Endodermal cell (in vitro differentiated cells): ENCODE results near the gene IGF2BP3. TPM values are rescaled to one million over a fixed set of nuclear protein-coding genes. Genes with fewer than 3 reads are reported as not detected.
A peak's percentile ranks its signal among the peaks of the same experiment; 100 is the strongest.

ENCODE experiments used
- DNase-seq: peaks from one replicate; pipeline ENCODE4 v3.0.0-alpha.2; 2017
- H3K27ac ChIP-seq: 2 replicates; pipeline ENCODE4 v1.5.1; 2013; ENCODE audit warnings: mild to moderate bottlenecking, low read depth, low read length, moderate library complexity
- H3K27me3 ChIP-seq: 2 replicates; pipeline ENCODE4 v1.6.1; 2013; ENCODE audit warnings: mild to moderate bottlenecking, low read length, moderate library complexity; ENCODE audit not compliant: insufficient read depth, control insufficient read depth, poor library complexity, severe bottlenecking
- H3K36me3 ChIP-seq: 2 replicates; pipeline ENCODE4 v1.7.0; 2013; ENCODE audit warnings: mild to moderate bottlenecking, low read length, moderate library complexity; ENCODE audit not compliant: control insufficient read depth, insufficient read depth
- H3K4me1 ChIP-seq: one replicate; pipeline ENCODE4 v1.7.0; 2013; ENCODE audit warnings: low read length; ENCODE audit not compliant: control insufficient read depth, insufficient read depth
- H3K4me3 ChIP-seq: 2 replicates; pipeline ENCODE4 v1.5.1; 2013; ENCODE audit warnings: mild to moderate bottlenecking, low read length, moderate library complexity
- H3K9ac ChIP-seq: 2 replicates; pipeline ENCODE4 v1.6.1; 2013; ENCODE audit warnings: mild to moderate bottlenecking, low read length, moderate library complexity; ENCODE audit not compliant: poor library complexity, severe bottlenecking; ENCODE audit errors: extremely low read depth
- H3K9me3 ChIP-seq: 2 replicates; pipeline ENCODE4 v1.6.1; 2013; ENCODE audit warnings: mild to moderate bottlenecking, low read length, moderate library complexity; ENCODE audit not compliant: control insufficient read depth
- H3K27ac Mint-ChIP-seq: 2 replicates; pipeline ENCODE4 v1.8.0; 2020; ENCODE audit warnings: mixed read lengths
- H3K27me3 Mint-ChIP-seq: 2 replicates; pipeline ENCODE4 v1.8.0; 2021; ENCODE audit warnings: mild to moderate bottlenecking, mixed read lengths; ENCODE audit not compliant: insufficient read depth
- H3K36me3 Mint-ChIP-seq: 2 replicates; pipeline ENCODE4 v1.8.0; 2020; ENCODE audit warnings: low read depth, mixed read lengths
- H3K4me1 Mint-ChIP-seq: 2 replicates; pipeline ENCODE4 v1.8.0; 2020; ENCODE audit warnings: mixed read lengths
- H3K4me3 Mint-ChIP-seq: 2 replicates; pipeline ENCODE4 v1.8.0; 2020; ENCODE audit warnings: mild to moderate bottlenecking, moderate library complexity, mixed read lengths
- H3K9me3 Mint-ChIP-seq: 2 replicates; pipeline ENCODE4 v1.8.0; 2020; ENCODE audit warnings: mild to moderate bottlenecking, mixed read lengths
- WGBS, 2 experiments: methylation state at CpG; one replicate each; pipeline versions ENCODE4 v1.1.5 to v1.1.7; 2013; ENCODE audit warnings: missing lambda C conversion rate in 2 of 2, mixed read lengths in 1 of 2; ENCODE audit not compliant: insufficient coverage in 1 of 2, insufficient read length in 1 of 2; 5-methylcytosine and 5-hydroxymethylcytosine counted together
- total RNA-seq, 2 donors: library from RNA; stranded (reverse); fragmentation: NEBNext Ultra II Directional in 1 of 2; extraction: Animal tissue kit (Norgen Biotek cat#: 25700) in 1 of 2; gene quantifications; 2 replicates in 1 of 2; 3 replicates in 1 of 2; pipeline ENCODE4 v1.2.1, GENCODE V29; 2021
- TF ChIP-seq, protein P1 (sequence below): fragments of 200-600 bp; sonication (generic); conservative IDR thresholded peaks from 2 replicates; pipeline ENCODE4 v1.5.0; 2021; ENCODE audit warnings: antibody characterized with exemption, mild to moderate bottlenecking

Gene IGF2BP3
- total RNA-seq, 2 donors from 2014 or later = 114 to 123 TPM

- TF ChIP-seq, protein P1, sequence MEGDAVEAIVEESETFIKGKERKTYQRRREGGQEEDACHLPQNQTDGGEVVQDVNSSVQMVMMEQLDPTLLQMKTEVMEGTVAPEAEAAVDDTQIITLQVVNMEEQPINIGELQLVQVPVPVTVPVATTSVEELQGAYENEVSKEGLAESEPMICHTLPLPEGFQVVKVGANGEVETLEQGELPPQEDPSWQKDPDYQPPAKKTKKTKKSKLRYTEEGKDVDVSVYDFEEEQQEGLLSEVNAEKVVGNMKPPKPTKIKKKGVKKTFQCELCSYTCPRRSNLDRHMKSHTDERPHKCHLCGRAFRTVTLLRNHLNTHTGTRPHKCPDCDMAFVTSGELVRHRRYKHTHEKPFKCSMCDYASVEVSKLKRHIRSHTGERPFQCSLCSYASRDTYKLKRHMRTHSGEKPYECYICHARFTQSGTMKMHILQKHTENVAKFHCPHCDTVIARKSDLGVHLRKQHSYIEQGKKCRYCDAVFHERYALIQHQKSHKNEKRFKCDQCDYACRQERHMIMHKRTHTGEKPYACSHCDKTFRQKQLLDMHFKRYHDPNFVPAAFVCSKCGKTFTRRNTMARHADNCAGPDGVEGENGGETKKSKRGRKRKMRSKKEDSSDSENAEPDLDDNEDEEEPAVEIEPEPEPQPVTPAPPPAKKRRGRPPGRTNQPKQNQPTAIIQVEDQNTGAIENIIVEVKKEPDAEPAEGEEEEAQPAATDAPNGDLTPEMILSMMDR = no peak
- WGBS, 2 experiments = 57 to 92% methylated on average over 4 to 5 of the region's 5 CpGs
- Histone ChIP-seq H3K4me1 (peaks cover 10% of the 10 kb centered on the region), H3K4me3 (no peak overlapping the region), H3K9me3 (no peaks in the 10 kb centered on the region), H3K27me3 (no peaks in the 10 kb centered on the region), H3K9ac (no peak overlapping the region), H3K36me3 (peaks cover 28% of the 10 kb centered on the region), H3K27ac (no peak overlapping the region)
- Mint-ChIP-seq H3K27me3 (no peaks in the 10 kb centered on the region), H3K4me3 (no peak overlapping the region), H3K36me3 (peaks cover 24% of the 10 kb centered on the region), H3K9me3 (no peaks in the 10 kb centered on the region), H3K4me1 (peaks cover 34% of the 10 kb centered on the region), H3K27ac (peak overlapping the region; percentile 35)
- DNase-seq = no peak
Observed at GRCh38 chr7:23353172-23353571, 117.1 kb downstream of the IGF2BP3 start.

DNA sequence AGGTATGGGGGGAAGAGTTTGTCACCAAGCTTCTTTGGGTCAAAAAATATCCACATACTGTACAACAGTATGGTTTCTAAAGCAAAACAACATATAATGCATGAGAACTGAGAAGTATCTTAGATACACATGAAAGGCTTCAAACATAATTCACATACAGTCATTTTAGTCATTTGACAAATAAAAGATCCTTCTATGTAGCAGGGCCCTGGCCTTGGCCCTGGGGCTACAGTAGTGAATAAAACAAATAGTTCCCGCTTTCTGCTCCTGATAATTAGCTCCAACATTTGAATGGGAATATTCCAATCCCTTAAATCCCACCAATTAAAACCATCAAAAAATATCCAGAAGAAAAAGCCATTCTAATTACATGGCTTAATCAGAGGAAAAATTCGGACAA is 119.8 kb downstream of the IGF2BP3 start:
- H3K4me1 ChIP-seq = peaks cover 10% of the 10 kb centered on the region
- H3K9me3 ChIP-seq = no peaks in the 10 kb centered on the region
- Mint-ChIP-seq H3K27ac (no peak overlapping the region), H3K4me3 (no peak overlapping the region), H3K27me3 (no peaks in the 10 kb centered on the region), H3K9me3 (no peaks in the 10 kb centered on the region), H3K4me1 (peaks cover 48% of the 10 kb centered on the region), H3K36me3 (peaks cover 41% of the 10 kb centered on the region)
- TF ChIP-seq, protein P1 = no peak
- WGBS, 2 experiments = 95 to 100% methylated on average over 1 to 2 of the region's 2 CpGs
- DNase-seq = no peak
- H3K9ac ChIP-seq = no peak overlapping the region
- H3K4me3 ChIP-seq = no peak overlapping the region
- no peaks in the 10 kb centered on the region for H3K27me3 ChIP-seq
- H3K27ac ChIP-seq = no peak overlapping the region
- peaks cover 46% of the 10 kb centered on the region for H3K36me3 ChIP-seq

DNA sequence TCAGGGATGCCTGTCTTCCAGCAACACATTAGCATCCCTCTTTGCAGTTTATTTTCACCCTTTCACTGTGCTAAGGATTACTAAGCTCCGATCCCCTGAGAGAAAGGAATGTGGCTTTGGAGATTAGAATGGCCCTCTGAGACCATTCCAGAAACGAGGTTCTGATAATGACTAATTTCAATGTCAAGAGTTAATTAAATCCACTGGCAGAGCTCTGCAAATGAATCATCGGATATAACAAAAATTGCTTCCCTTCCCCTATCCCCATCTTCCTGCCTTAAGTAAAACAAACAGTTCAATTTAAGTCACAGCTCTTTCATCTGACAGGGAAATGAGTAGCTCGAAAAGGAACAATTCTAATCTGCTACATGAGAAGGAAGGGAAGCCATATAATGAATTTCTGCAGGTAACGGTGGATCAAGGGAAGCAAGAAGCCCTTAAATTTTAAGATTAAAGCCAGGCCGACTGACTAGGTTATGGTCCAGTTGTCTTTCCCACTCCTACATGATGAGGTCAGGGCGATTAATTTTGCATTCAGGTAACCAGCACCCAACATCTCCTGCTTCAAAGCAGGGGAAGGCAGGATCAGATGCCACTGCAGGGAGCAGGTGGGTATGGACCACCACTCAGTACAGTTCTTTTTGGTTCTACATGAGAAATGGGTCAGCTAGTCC is 120.7 kb downstream of the IGF2BP3 start:
- DNase-seq = peak; percentile 53
- H3K27ac Mint-ChIP-seq = peak overlapping the region; percentile 46
- no peaks in the 10 kb centered on the region for H3K27me3 Mint-ChIP-seq
- 66 to 69% methylated on average over 7 of the region's 7 CpGs for WGBS, 2 experiments
- H3K27me3 ChIP-seq = no peaks in the 10 kb centered on the region
- H3K9me3 ChIP-seq = no peaks in the 10 kb centered on the region
- H3K4me1 Mint-ChIP-seq = peaks cover 48% of the 10 kb centered on the region
- H3K4me1 ChIP-seq = peaks cover 10% of the 10 kb centered on the region
- no peak overlapping the region for H3K4me3 ChIP-seq
- TF ChIP-seq, protein P1 = no peak
- H3K36me3 Mint-ChIP-seq = peaks cover 44% of the 10 kb centered on the region
- H3K36me3 ChIP-seq = peaks cover 54% of the 10 kb centered on the region
- no peaks in the 10 kb centered on the region for H3K9me3 Mint-ChIP-seq
- H3K27ac ChIP-seq = peak overlapping the region; percentile 6
- no peak overlapping the region for H3K4me3 Mint-ChIP-seq
- H3K9ac ChIP-seq = no peak overlapping the region
